ENCODE results near the gene MGST1.

Gene MGST1

GRCh38 chr12:16324772-16325171, 22.7 kb upstream of the MGST1 start:
- Histone ChIP-seq H3K36me3 (ENCODE audit: control insufficient read depth in 1 of 2, insufficient read depth in 2 of 2, low read length in 2 of 2) (no peaks in the 10 kb centered on the region), H3K27me3 (ENCODE audit: control insufficient read depth in 1 of 2, insufficient read depth in 2 of 2, low read length in 2 of 2) (no peaks in the 10 kb centered on the region), H3K9me3 (ENCODE audit: control insufficient read depth in 1 of 2, low read length in 2 of 2) (peaks cover 4 to 10% of the 10 kb centered on the region in 2 donors), H3K27ac (ENCODE audit: low read depth, low read length) (no peak overlapping the region), H3K4me3 (ENCODE audit: low read depth in 1 of 2, low read length in 2 of 2) (peak overlapping the region in 1 of 2 donors; percentile 28), H3K9ac (ENCODE audit: low read depth in 1 of 2, low read length in 2 of 2) (no peak overlapping the region), H3K4me1 (ENCODE audit: control insufficient read depth in 1 of 2, insufficient read depth in 2 of 2, low read length in 2 of 2) (peaks cover 14 to 22% of the 10 kb centered on the region in 2 donors)

GRCh38 chr12:16325426-16325825, 22.0 kb upstream of the MGST1 start:
- Histone ChIP-seq H3K9me3 (ENCODE audit: control insufficient read depth in 1 of 2, low read length in 2 of 2) (peaks cover 4 to 10% of the 10 kb centered on the region in 2 donors), H3K4me1 (ENCODE audit: control insufficient read depth in 1 of 2, insufficient read depth in 2 of 2, low read length in 2 of 2) (peaks cover 14 to 22% of the 10 kb centered on the region in 2 donors), H3K27me3 (ENCODE audit: control insufficient read depth in 1 of 2, insufficient read depth in 2 of 2, low read length in 2 of 2) (no peaks in the 10 kb centered on the region), H3K9ac (ENCODE audit: low read depth in 1 of 2, low read length in 2 of 2) (no peak overlapping the region), H3K27ac (ENCODE audit: low read depth, low read length) (no peak overlapping the region), H3K4me3 (ENCODE audit: low read depth in 1 of 2, low read length in 2 of 2) (no peak overlapping the region), H3K36me3 (ENCODE audit: control insufficient read depth in 1 of 2, insufficient read depth in 2 of 2, low read length in 2 of 2) (no peaks in the 10 kb centered on the region)

GRCh38 chr12:16327963-16328362, 19.5 kb upstream of the MGST1 start:
- peaks cover 4 to 10% of the 10 kb centered on the region in 2 donors for H3K9me3 ChIP-seq (ENCODE audit: control insufficient read depth in 1 of 2, low read length in 2 of 2)
- H3K4me3 ChIP-seq (ENCODE audit: low read depth in 1 of 2, low read length in 2 of 2) = no peak overlapping the region
- no peak overlapping the region for H3K9ac ChIP-seq (ENCODE audit: low read depth in 1 of 2, low read length in 2 of 2)
- H3K27me3 ChIP-seq (ENCODE audit: control insufficient read depth in 1 of 2, insufficient read depth in 2 of 2, low read length in 2 of 2) = no peaks in the 10 kb centered on the region
- H3K36me3 ChIP-seq (ENCODE audit: control insufficient read depth in 1 of 2, insufficient read depth in 2 of 2, low read length in 2 of 2) = no peaks in the 10 kb centered on the region
- no peak overlapping the region for H3K27ac ChIP-seq (ENCODE audit: low read depth, low read length)
- peaks cover 14 to 22% of the 10 kb centered on the region in 2 donors for H3K4me1 ChIP-seq (ENCODE audit: control insufficient read depth in 1 of 2, insufficient read depth in 2 of 2, low read length in 2 of 2)

- Histone ChIP-seq H3K4me1 (ENCODE audit: control insufficient read depth in 1 of 2, insufficient read depth in 2 of 2, low read length in 2 of 2) (peaks cover 9 to 12% of the 10 kb centered on the region in 2 donors), H3K27ac (ENCODE audit: low read depth, low read length) (no peak overlapping the region), H3K4me3 (ENCODE audit: low read depth in 1 of 2, low read length in 2 of 2) (no peak overlapping the region), H3K36me3 (ENCODE audit: control insufficient read depth in 1 of 2, insufficient read depth in 2 of 2, low read length in 2 of 2) (no peaks in the 10 kb centered on the region), H3K9me3 (ENCODE audit: control insufficient read depth in 1 of 2, low read length in 2 of 2) (peaks cover 4 to 10% of the 10 kb centered on the region in 2 donors), H3K9ac (ENCODE audit: low read depth in 1 of 2, low read length in 2 of 2) (no peak overlapping the region), H3K27me3 (ENCODE audit: control insufficient read depth in 1 of 2, insufficient read depth in 2 of 2, low read length in 2 of 2) (no peaks in the 10 kb centered on the region)
Observed at GRCh38 chr12:16329594-16329993, 17.9 kb upstream of the MGST1 start.

GRCh38 chr12:16330560-16330959, 16.9 kb upstream of the MGST1 start:
- Histone ChIP-seq H3K4me3 (ENCODE audit: low read depth in 1 of 2, low read length in 2 of 2) (no peak overlapping the region), H3K9me3 (ENCODE audit: control insufficient read depth in 1 of 2, low read length in 2 of 2) (peaks cover 4 to 10% of the 10 kb centered on the region in 2 donors), H3K27ac (ENCODE audit: low read depth, low read length) (no peak overlapping the region), H3K36me3 (ENCODE audit: control insufficient read depth in 1 of 2, insufficient read depth in 2 of 2, low read length in 2 of 2) (no peaks in the 10 kb centered on the region), H3K4me1 (ENCODE audit: control insufficient read depth in 1 of 2, insufficient read depth in 2 of 2, low read length in 2 of 2) (peaks cover 0 to 2% of the 10 kb centered on the region in 2 donors), H3K27me3 (ENCODE audit: control insufficient read depth in 1 of 2, insufficient read depth in 2 of 2, low read length in 2 of 2) (no peaks in the 10 kb centered on the region), H3K9ac (ENCODE audit: low read depth in 1 of 2, low read length in 2 of 2) (no peak overlapping the region)

GRCh38 chr12:16331998-16332397, 15.4 kb upstream of the MGST1 start:
- no peaks in the 10 kb centered on the region for H3K4me1 ChIP-seq (ENCODE audit: control insufficient read depth in 1 of 2, insufficient read depth in 2 of 2, low read length in 2 of 2)
- no peak overlapping the region for H3K4me3 ChIP-seq (ENCODE audit: low read depth in 1 of 2, low read length in 2 of 2)
- no peak overlapping the region for H3K27ac ChIP-seq (ENCODE audit: low read depth, low read length)
- peaks cover 4 to 10% of the 10 kb centered on the region in 2 donors for H3K9me3 ChIP-seq (ENCODE audit: control insufficient read depth in 1 of 2, low read length in 2 of 2)
- H3K27me3 ChIP-seq (ENCODE audit: control insufficient read depth in 1 of 2, insufficient read depth in 2 of 2, low read length in 2 of 2) = no peaks in the 10 kb centered on the region
- H3K36me3 ChIP-seq (ENCODE audit: control insufficient read depth in 1 of 2, insufficient read depth in 2 of 2, low read length in 2 of 2) = no peaks in the 10 kb centered on the region
- no peak overlapping the region for H3K9ac ChIP-seq (ENCODE audit: low read depth in 1 of 2, low read length in 2 of 2)

- Histone ChIP-seq H3K36me3 (ENCODE audit: control insufficient read depth in 1 of 2, insufficient read depth in 2 of 2, low read length in 2 of 2) (no peaks in the 10 kb centered on the region), H3K9me3 (ENCODE audit: control insufficient read depth in 1 of 2, low read length in 2 of 2) (no peaks in the 10 kb centered on the region), H3K4me3 (ENCODE audit: low read depth in 1 of 2, low read length in 2 of 2) (no peak overlapping the region), H3K4me1 (ENCODE audit: control insufficient read depth in 1 of 2, insufficient read depth in 2 of 2, low read length in 2 of 2) (no peaks in the 10 kb centered on the region), H3K27ac (ENCODE audit: low read depth, low read length) (no peak overlapping the region), H3K9ac (ENCODE audit: low read depth in 1 of 2, low read length in 2 of 2) (no peak overlapping the region), H3K27me3 (ENCODE audit: control insufficient read depth in 1 of 2, insufficient read depth in 2 of 2, low read length in 2 of 2) (no peaks in the 10 kb centered on the region)
Observed at GRCh38 chr12:16335838-16336237, 11.6 kb upstream of the MGST1 start.

- no peaks in the 10 kb centered on the region for H3K36me3 ChIP-seq (ENCODE audit: control insufficient read depth in 1 of 2, insufficient read depth in 2 of 2, low read length in 2 of 2)
- H3K27ac ChIP-seq (ENCODE audit: low read depth, low read length) = no peak overlapping the region
- no peak overlapping the region for H3K9ac ChIP-seq (ENCODE audit: low read depth in 1 of 2, low read length in 2 of 2)
Observed at GRCh38 chr12:16344269-16344668, 3.2 kb upstream of the MGST1 start.

GRCh38 chr12:16345105-16345504, 2.3 kb upstream of the MGST1 start:
- H3K27ac ChIP-seq (ENCODE audit: low read depth, low read length) = no peak overlapping the region
- no peak overlapping the region for H3K9ac ChIP-seq (ENCODE audit: low read depth in 1 of 2, low read length in 2 of 2)
- no peaks in the 10 kb centered on the region for H3K36me3 ChIP-seq (ENCODE audit: control insufficient read depth in 1 of 2, insufficient read depth in 2 of 2, low read length in 2 of 2)
- H3K27me3 ChIP-seq (ENCODE audit: control insufficient read depth in 1 of 2, insufficient read depth in 2 of 2, low read length in 2 of 2) = no peaks in the 10 kb centered on the region
- H3K9me3 ChIP-seq (ENCODE audit: control insufficient read depth in 1 of 2, low read length in 2 of 2) = no peaks in the 10 kb centered on the region
- no peak overlapping the region for H3K4me3 ChIP-seq (ENCODE audit: low read depth in 1 of 2, low read length in 2 of 2)
- H3K4me1 ChIP-seq (ENCODE audit: control insufficient read depth in 1 of 2, insufficient read depth in 2 of 2, low read length in 2 of 2) = peaks cover 5 to 13% of the 10 kb centered on the region in 2 donors

More at GRCh38 chr12:16344269-16344668, 3.2 kb upstream of the MGST1 start:
- Histone ChIP-seq H3K27me3 (ENCODE audit: control insufficient read depth in 1 of 2, insufficient read depth in 2 of 2, low read length in 2 of 2) (no peaks in the 10 kb centered on the region), H3K4me3 (ENCODE audit: low read depth in 1 of 2, low read length in 2 of 2) (no peak overlapping the region), H3K4me1 (ENCODE audit: control insufficient read depth in 1 of 2, insufficient read depth in 2 of 2, low read length in 2 of 2) (peaks cover 3 to 13% of the 10 kb centered on the region in 2 donors), H3K9me3 (ENCODE audit: control insufficient read depth in 1 of 2, low read length in 2 of 2) (no peaks in the 10 kb centered on the region)

GRCh38 chr12:16346958-16347357, 487 bp upstream of the MGST1 start:
- H3K4me1 ChIP-seq (ENCODE audit: control insufficient read depth in 1 of 2, insufficient read depth in 2 of 2, low read length in 2 of 2) = peaks cover 7 to 13% of the 10 kb centered on the region in 2 donors
- no peaks in the 10 kb centered on the region for H3K9me3 ChIP-seq (ENCODE audit: control insufficient read depth in 1 of 2, low read length in 2 of 2)
- H3K27me3 ChIP-seq (ENCODE audit: control insufficient read depth in 1 of 2, insufficient read depth in 2 of 2, low read length in 2 of 2) = no peaks in the 10 kb centered on the region
- H3K27ac ChIP-seq (ENCODE audit: low read depth, low read length) = no peak overlapping the region
- peak overlapping the region; percentile 81 for H3K4me3 ChIP-seq (ENCODE audit: low read depth in 1 of 2, low read length in 2 of 2)
- peak overlapping the region; percentile 76 to 82 for H3K9ac ChIP-seq (ENCODE audit: low read depth in 1 of 2, low read length in 2 of 2)
- H3K36me3 ChIP-seq (ENCODE audit: control insufficient read depth in 1 of 2, insufficient read depth in 2 of 2, low read length in 2 of 2) = no peaks in the 10 kb centered on the region

Data from duodenal mucosa (tissue), 2 donors.